SH-SY5Y (cell line): ENCODE measurements around the gene TNIK.

Experiments
- GATA2 ChIP-seq: IDR thresholded peaks from 2 replicates; pipeline ENCODE4 v1.6.1; 2011; ENCODE audit warnings: mild to moderate bottlenecking, low read depth, low read length
- GATA3 ChIP-seq: IDR thresholded peaks from 2 replicates; pipeline ENCODE4 v1.6.1; 2011; ENCODE audit warnings: low read depth, mild to moderate bottlenecking, low read length, moderate library complexity

Gene TNIK

DNA sequence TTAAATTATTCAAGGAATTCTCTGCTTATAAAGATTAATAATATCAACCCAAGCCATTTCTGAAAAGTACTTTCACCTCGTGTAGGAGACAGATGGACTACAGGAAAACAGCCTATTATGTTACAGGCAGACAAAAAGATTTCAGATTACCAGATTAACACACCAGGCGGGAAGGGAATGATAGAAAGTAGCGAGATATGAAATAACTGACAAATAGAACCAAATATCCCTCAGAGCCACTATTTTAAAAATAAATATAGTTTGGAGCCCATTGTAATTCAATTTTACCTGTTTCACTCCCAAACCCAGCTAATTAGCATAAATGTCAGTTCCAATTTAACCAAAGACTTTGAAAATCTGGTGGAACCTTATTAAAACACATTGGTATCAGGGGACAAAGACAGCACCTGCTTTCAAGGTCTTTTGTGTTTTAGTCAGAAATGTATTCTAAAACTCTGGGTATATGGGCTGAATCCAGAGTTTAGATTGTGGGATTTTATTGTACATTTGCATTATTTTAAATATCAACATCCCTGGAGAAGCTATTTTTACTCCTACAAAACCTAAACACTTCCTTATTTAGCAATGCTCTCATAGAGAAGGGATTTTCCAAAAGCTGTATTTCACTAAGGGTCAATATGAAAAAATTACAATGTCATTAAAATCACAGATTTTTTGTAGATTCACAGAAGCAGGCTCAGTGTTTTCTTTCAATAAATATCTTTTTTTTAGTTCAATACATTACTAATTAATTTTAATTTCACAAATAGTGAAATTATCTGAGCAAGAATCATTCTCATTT, 138.4 kb downstream of the TNIK start:
- TF ChIP-seq GATA3: peak; percentile 22; the same call in 1 of the 2 replicates
- no peak for TF ChIP-seq GATA2

DNA sequence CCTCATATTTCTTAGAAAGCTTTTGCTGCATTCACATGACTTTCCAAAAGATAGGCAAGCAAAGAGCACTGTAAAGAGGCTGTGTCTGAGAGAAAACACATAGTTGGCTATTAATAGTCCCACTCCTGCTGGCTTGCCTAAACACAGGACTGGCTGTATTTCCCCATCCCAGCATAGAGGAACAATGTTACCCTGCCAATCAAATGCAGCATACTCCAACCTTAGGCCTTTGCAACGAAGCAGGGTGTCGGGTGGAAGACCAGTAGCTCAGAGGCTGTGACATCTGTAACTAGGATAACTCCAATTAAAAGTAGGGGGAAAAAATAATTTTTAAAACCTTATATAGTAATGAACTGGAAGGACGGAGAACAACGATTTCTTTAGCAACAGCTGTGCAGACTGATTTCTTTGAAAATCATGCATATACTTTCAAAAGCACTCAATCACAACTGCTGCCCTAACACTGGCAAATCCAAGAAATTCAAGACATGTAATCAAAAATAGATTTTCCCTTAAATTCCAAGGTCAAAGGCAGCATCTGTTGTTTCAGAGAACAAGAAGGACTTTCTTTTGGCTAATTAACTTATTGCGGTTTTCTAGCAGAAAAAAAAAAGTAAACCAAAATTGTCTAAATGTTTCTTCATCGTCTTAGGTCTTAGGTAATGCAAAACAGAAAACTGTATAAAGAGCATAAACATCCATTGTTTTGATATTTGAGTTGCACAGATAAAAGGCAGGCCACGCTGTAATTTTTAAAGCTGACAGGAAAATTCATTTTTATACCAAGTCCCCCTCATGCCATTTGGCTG, 139.3 kb downstream of the TNIK start:
- TF ChIP-seq GATA2 (no peak), GATA3 (no peak)

DNA sequence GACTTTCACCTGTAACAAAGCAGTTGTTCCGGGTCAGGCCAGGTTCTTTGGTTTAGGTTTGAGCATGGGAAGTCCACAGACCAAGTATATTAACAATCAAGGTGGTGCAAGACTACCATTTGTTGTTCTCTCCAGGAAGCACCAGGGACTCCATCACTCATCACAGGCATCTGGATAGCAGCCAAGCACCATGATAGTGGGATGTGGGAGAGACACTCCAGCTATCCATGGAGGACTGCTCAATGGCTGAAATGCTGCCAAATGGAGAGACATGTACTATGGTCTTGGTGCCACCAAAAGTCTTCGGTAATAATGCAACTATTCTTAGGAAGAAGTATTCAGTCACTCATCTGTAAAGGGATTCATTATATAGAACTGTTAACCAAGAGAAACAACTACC, 143.0 kb downstream of the TNIK start:
- no peak for TF ChIP-seq GATA2
- no peak for TF ChIP-seq GATA3

DNA sequence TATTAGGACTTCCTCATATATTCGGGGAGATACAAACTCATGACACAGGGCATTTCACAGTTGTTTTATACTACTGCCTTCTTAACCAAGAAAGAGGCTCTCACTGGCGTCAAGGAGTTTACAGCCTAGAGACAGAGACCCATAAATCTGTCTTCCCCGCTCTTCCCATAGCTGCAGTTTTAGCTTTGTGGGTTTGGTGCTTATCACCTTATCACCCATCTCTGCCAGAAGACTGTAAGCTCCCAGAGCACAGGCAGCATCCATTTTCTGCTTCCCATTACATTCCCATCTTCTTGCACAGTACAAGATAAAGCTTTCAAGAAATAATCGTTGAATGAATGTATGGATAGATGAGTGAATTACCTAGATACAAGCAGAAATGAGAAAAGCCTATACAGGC, 144.3 kb downstream of the TNIK start:
- TF ChIP-seq GATA3 (no peak), GATA2 (no peak)

DNA sequence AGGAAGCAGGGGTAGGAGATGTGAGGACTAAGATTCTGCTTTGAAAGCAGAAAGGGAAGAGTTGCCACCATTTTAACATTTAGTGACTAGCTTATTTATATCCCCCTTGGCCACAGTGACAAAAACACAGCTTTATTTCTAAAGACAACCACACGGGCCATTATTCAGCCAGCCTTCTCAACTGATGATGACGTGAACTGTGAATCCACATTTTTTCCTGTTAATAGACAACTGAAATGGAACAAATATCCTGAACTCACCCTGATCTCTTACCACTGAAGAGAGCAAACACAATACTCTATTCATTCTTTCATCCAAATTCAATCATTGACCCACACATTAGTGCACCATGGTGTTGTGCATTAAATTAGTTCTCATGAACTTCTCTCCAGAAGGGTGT, 145.1 kb downstream of the TNIK start:
- TF ChIP-seq GATA3 (no peak), GATA2 (no peak)

DNA sequence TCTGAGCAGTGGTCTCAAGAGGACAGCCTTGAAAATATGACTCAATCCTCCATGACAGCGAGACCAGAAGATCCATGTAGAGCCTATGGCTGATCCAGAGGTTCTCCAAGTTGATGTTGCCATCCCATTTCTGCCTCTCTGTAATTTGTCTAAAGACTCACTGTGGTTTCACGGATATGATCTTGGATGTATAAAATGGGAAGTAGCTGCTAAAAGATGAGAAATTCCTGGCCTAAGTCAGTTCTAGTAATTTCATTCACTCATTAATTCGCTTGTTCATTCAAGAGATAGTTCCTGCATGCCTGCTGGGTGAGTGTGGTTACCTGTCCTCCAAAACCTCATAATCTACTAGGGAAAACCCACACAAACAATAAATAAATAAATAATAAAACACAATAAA, 145.9 kb downstream of the TNIK start:
- no peak for TF ChIP-seq GATA2
- no peak for TF ChIP-seq GATA3

DNA sequence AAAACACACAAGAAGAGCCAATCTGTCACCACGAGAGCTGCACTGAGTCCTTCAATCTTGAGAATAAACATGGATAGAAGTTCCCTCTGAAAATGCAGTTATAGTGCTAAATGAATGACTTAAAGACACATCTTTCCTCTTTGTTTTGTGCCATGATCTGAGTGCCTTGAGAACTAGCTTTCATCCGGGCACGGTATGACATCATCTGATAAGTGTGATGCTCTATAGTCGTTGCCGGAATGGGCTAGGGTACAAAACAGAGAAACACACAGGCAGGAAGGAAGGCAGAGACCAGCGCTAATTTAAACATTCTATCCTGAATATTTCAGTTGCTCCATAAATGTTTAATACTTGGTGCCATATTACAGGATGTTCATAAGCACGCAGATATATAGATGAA, 146.5 kb downstream of the TNIK start:
- TF ChIP-seq GATA2: no peak
- TF ChIP-seq GATA3: no peak

DNA sequence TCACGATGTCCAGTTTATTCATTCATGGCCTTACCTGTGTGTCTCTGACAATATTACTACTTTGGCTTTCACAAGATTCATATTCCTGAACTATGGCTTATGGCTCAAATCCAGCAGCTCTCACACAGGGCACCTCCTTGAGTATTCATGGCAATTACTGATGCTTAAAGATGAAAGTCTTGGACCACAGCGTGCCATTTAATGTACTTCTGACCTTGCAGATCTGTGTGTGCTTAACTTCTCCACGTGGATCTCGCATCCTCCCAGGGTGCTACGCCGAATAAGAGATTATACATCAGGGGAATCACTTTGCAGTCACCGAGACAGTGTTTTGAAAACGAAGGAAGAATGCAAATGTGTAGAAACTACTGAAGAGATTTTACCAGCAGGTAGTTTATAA, 147.5 kb downstream of the TNIK start:
- no peak for TF ChIP-seq GATA3
- no peak for TF ChIP-seq GATA2

DNA sequence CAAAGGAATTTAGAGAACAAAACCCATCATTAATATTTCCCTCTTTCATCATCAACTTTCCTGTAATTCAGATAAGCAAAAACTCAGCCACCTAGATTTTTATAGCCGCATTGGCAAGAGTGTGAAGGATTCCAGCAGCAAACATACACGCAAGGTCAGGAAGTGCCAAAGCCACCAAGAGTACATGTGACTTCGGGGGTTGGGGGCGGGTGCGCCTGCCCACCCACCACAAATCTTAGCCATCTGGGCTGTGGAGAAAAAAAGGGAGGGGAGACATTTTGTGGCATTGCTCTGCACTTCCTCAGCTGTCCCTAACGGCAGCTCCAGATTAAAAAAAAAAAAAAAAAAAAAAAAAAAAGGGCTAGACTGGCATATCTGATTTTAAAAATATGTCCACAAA, 148.4 kb downstream of the TNIK start:
- TF ChIP-seq GATA2 (no peak), GATA3 (no peak)

DNA sequence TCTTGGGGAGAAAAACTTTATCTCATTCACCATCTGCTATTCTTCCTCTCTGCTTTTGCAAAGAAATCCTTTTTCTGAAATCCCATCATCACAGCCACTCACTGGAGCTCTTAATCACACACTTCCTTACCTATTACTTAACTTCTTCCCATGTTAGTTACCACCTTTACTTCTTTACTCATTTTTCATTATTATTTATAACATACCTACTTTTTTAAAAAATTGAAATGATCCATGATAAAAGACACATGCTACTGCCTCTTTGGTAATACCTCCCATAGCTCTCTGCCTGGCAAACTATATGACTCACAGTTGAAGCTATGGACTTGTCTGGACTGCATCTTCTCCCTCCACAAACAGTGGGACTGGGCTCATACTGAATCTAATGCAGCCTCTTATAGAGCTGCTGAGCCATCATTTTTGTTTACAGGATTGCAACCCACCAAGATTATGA, 150.3 kb downstream of the TNIK start:
- TF ChIP-seq GATA2: 0 out of 2 replicates have a peak, but pooled peaks have one; percentile 6
- TF ChIP-seq GATA3: no peak

DNA sequence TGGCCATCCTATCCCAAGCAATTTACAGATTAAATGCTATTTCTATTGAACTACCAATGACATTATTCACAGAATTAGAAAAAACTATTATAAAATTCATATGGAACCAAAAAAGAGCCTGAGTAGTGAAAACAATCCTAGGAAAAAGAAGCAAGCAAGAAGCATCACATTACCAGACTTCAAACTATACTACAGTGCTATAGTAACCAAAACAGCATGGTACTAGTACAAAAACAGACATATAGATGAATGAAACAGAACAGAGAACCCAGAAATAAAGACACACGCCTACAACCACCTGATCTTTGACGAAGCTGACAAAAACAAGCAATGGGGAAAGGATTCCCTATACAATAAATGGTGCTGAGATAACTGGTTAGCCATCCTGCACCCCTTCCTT, 152.2 kb downstream of the TNIK start:
- TF ChIP-seq GATA3: no peak
- no peak for TF ChIP-seq GATA2

DNA sequence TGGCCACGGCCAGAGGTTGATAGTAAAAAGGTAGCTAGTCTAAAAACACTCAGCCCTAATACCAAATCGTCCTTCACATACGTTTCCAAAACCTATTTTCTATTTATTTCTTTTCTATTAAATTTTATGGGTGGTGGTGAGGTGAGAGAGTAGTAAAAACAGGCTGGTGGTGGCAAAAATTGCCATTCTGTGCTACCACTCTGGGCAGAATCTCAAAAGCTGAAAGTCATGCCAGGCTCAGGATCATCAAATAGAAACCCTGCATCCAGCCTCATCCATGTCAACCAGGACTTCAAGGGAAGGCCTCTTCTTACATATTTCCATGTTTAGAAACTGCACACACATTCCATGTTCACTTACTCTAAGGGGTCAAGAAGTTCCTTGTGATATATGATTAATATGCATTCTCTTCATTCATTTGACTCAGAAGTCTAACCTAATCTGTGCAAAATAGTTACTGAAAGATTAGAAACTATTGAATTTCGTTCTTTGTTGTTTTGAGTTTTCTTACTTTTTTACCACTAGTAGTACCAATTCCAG, 153.1 kb downstream of the TNIK start:
- TF ChIP-seq GATA2 (no peak), GATA3 (no peak)

DNA sequence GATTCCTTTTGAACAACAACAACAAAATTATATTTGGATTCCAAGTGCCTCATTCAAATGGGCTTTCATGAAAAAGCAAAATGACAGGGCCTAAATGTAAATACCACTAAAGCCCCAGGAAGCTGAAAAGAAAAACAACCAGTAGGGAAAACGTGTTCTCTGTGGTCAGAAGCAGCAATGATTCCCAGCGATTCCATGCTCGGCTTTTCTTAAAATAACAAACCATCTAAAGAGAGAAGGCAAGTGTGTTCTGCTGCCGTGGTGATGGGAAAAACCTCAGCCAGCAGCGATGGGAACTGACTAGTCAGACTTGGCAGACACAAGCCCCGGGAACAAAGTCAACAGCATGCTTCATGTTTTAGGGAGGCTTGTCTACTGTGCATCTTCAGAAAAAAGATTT, 153.6 kb downstream of the TNIK start:
- TF ChIP-seq GATA3 (no peak), GATA2 (no peak)

DNA sequence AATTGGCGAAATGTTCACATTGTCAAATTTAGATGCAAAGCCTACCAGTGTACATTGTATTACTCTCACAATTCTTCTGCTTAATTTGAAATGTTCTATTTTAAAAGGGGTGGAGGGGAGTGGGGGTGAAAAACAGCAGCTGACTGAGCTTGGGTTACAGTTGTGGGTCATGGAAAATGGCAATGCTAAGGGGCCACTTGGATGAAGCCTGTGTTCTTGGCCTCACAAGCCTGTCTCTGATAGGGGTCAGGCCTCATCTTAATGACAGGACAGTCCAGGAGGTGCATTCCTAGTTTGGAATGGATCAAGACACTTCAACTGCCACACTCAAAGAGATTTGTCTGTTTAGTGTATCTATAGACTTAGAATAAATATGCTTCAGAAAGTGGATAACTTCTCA, 158.2 kb downstream of the TNIK start:
- TF ChIP-seq GATA2: no peak
- no peak for TF ChIP-seq GATA3

DNA sequence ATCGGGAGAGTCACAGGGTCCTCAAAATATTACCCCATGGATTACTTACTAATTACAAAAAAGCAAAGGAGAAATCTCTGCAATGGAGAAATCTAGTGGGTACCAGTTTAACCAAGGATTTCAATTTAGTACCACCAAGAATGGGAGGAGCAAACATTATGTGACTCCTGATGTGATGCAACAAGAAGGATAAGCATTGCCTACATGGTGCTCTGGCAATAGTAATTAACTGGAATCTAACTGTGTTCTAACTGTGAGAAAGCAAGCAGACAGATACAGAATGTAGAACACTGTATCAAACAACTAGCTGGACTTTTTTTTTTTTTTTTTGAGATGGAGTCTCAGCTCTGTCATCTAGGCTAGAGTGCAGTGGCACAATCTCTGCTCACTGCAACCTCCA, 159.2 kb downstream of the TNIK start:
- TF ChIP-seq GATA3 (no peak), GATA2 (no peak)

DNA sequence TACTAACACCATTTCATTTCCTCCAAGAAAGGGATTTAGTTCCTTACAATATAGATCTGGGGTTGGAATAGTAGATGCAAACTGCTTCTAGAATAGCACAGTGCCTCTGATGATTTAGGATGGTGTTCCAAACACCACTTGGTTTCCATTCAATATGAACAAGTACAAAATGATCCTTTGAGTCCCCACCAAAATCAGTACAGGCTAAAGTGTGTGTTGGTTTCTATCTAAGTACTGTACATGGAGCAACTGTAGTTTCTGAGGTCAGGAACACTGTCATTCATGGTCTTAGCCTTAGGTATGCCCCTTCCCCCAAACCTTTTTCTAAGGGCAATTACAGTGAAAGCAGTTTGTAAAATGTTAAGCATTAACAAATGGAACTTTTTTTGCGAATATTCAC, 162.3 kb downstream of the TNIK start:
- no peak for TF ChIP-seq GATA2
- no peak for TF ChIP-seq GATA3
